GM12864 (cell line): Measurements from ENCODE around the gene PHLDA1.

ENCODE experiments used
- DNase-seq: peaks from one replicate; pipeline ENCODE4 v3.0.0-alpha.2; 2011; ENCODE audit warnings: low read depth
- H3K4me3 ChIP-seq: 2 replicates; pipeline ENCODE4 v1.5.1; 2011; ENCODE audit warnings: mild to moderate bottlenecking, low read depth, low read length, control low read depth
- TF ChIP-seq, protein P1 (sequence below): IDR thresholded peaks from 2 replicates; pipeline ENCODE4 v1.5.1; 2011; ENCODE audit warnings: low read depth, mild to moderate bottlenecking, moderate library complexity, low read length, control low read depth, inconsistent platforms; ENCODE audit errors: missing control alignments

Gene PHLDA1

GRCh38 chr12:76018672-76019071 lies 12.9 kb downstream of the PHLDA1 start:
- TF ChIP-seq, protein P1, sequence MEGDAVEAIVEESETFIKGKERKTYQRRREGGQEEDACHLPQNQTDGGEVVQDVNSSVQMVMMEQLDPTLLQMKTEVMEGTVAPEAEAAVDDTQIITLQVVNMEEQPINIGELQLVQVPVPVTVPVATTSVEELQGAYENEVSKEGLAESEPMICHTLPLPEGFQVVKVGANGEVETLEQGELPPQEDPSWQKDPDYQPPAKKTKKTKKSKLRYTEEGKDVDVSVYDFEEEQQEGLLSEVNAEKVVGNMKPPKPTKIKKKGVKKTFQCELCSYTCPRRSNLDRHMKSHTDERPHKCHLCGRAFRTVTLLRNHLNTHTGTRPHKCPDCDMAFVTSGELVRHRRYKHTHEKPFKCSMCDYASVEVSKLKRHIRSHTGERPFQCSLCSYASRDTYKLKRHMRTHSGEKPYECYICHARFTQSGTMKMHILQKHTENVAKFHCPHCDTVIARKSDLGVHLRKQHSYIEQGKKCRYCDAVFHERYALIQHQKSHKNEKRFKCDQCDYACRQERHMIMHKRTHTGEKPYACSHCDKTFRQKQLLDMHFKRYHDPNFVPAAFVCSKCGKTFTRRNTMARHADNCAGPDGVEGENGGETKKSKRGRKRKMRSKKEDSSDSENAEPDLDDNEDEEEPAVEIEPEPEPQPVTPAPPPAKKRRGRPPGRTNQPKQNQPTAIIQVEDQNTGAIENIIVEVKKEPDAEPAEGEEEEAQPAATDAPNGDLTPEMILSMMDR: no peak
- no peak overlapping the region for H3K4me3 ChIP-seq
- no peak for DNase-seq

- H3K4me3 ChIP-seq: no peak overlapping the region
- TF ChIP-seq, protein P1: no peak
- no peak for DNase-seq
Measured at GRCh38 chr12:76018111-76018510, 13.5 kb downstream of the PHLDA1 start.

- TF ChIP-seq, protein P1: no peak
Measured at GRCh38 chr12:76014007-76014406, 17.6 kb downstream of the PHLDA1 start.

GRCh38 chr12:76013603-76014002 lies 18.0 kb downstream of the PHLDA1 start:
- TF ChIP-seq, protein P1: no peak
- H3K4me3 ChIP-seq: no peak overlapping the region
- no peak for DNase-seq

More at GRCh38 chr12:76014007-76014406, 17.6 kb downstream of the PHLDA1 start:
- no peak overlapping the region for H3K4me3 ChIP-seq
- DNase-seq: no peak

- TF ChIP-seq, protein P1: no peak
- H3K4me3 ChIP-seq: no peak overlapping the region
- no peak for DNase-seq
Measured at GRCh38 chr12:76012644-76013043, 18.9 kb downstream of the PHLDA1 start.

DNA sequence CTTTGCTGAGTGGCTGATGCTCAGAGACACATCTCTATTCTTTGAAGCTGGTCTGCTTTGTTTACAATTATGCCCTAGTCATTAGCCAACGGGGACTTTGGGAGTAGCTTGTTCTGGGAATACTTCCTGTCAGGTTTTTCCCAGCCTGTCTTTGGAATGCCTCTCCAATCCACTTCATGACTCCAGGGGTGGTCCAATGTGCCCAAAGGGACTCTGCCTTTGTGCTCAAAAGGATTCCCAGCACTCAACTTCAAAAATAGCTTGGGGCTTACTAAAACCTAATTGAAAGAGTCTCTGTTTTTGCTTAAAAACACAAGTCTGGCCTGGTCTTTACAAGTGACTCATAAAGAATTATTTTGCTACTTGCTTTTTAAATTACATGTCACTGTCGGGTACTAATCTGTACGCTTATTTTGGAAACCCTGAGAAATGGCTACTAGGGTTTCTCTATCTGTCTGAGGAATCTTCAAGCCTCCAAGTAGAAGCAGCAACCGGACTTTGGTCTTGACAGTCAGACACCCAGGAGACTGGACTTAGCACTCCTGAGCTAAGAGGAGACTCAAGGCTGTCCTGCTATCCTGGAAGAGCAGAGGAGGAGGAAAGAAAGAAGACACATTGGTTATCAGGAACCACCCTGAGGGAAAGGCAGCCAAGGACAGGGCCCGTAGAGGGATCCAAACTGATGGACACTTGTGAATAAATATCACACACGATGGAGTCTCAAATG lies 20.7 kb downstream of the PHLDA1 start:
- TF ChIP-seq, protein P1: no peak
- no peak overlapping the region for H3K4me3 ChIP-seq
- DNase-seq: no peak

GRCh38 chr12:76008428-76008827 lies 23.1 kb downstream of the PHLDA1 start:
- DNase-seq: no peak
- no peak overlapping the region for H3K4me3 ChIP-seq
- TF ChIP-seq, protein P1: no peak
